HG03457 (cell line): ENCODE results near the gene TMEM100.

ENCODE experiments used
- ATAC-seq: cut with Tn5 transposase; IDR thresholded peaks from one replicate; pipeline ENCODE4 v1.9.1; 2021; ENCODE audit warnings: moderate number of reproducible peaks; ENCODE audit not compliant: unreplicated experiment

The TMEM100 gene

GRCh38 chr17:55745258-55745657 is 22.6 kb upstream of the TMEM100 start:
- ATAC-seq = no peak

DNA sequence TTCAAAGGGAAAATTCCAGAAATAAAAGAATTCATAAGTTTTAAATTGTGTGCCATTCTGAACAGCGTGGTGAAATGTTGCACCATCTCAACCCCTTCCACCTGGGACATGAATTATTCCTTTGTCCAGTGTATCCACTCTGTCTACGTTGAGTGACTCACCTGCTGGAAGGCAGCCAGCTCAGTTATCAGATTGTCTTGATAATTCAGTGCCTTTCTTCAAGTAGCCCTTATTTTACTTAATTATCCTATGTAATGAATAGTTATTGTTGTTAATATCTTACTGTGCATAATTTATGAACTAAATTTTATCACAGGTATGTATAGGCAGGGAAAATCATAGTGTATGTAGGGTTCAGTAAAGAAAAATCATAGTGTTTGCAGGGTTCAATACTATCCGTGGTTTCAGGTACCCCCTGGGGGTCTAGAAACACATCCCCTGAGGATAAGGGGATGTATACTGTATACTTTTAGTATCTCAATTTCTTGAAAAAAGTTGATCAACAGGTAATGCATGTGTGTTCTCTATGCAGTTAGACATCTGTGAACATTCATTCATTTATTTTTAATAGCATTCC is 20.5 kb upstream of the TMEM100 start:
- ATAC-seq = peak; percentile 32

GRCh38 chr17:55742272-55743102 is 19.8 kb upstream of the TMEM100 start:
- ATAC-seq = peak; percentile 89

DNA sequence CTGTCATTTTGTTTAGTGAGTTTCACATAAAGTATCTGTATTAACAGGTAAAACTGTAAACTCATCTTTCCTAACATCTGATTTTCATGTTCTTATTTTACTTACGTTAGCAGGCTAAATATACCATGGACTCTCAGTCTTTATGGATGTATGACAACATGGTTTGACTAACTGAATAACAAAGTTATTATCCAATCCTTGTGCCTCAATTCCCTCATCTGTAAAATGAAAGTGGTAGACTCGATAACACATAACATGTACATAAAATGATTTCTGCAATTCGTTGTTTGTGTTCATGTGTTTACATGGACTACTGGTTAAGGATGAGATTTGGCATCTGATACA is 18.7 kb upstream of the TMEM100 start:
- ATAC-seq = no peak

DNA sequence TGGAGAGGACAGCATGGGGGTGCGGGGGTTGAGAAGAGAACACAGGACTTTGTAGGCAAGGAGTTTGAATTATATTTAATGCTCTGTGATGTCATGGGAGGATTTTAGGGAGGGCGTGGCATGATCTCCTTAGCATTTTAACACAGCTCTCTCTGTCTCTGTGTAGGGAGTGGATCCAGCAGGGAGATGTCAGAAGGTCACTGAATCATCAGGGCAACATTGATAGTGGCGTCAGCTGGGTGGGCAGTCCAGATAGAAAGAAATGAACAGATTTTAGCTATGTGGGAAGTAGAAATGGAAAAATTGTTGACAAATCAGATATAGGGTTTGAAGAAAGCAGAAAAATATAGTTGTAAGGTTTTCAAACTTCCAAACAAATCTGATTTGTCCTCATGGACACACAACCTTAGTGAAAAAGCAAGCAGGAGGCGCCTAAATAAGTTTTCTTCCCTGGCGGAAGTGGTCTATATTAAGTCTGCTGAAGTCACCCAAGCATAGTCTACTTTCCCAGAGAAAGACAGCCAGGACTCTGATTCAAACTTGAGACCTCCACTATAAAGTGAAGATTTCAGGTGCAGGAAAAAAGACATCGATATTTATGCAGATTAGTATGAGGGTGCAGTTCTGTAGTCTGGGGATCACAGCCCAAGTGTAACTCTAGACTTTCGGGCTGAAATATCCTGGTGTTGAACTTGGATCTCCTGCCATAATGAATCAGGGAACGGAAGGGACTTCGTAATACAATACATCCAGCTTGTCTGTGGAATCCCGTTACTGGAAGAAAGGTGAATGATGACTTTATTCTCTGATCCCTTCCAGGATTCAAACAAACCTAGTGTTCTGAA is 18.1 kb upstream of the TMEM100 start:
- no peak for ATAC-seq

GRCh38 chr17:55737976-55738501 is 15.4 kb upstream of the TMEM100 start:
- no peak for ATAC-seq

DNA sequence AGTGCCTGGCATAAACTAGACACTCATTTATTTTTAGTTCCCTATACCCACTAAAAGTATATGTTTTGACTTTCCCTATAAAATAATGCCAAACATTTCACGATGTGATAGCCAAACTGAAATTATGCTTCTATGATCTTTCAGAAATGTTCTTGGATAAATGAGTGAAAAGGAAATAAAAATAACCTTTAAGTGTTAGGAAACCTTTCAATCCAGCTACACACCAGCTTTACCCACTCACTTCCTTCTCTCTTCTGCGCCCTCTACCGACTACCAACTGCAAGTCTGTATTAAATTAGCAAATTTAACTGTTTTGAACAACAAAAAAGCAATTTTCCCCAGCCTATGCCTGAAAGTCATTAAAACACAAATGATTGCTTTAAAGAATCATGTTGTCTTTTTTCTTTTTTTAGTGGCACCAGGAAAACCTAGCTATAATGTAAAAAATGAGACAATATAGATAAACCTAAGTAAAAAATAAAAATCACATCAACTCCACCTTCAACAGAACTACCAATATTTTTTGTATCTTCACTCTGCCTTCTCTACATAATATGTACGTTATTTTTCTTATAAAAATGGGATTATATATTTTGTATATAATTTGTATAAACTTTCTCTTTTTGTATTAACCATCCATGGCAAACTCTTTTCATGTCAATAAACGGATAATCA is 13.2 kb upstream of the TMEM100 start:
- ATAC-seq = no peak

DNA sequence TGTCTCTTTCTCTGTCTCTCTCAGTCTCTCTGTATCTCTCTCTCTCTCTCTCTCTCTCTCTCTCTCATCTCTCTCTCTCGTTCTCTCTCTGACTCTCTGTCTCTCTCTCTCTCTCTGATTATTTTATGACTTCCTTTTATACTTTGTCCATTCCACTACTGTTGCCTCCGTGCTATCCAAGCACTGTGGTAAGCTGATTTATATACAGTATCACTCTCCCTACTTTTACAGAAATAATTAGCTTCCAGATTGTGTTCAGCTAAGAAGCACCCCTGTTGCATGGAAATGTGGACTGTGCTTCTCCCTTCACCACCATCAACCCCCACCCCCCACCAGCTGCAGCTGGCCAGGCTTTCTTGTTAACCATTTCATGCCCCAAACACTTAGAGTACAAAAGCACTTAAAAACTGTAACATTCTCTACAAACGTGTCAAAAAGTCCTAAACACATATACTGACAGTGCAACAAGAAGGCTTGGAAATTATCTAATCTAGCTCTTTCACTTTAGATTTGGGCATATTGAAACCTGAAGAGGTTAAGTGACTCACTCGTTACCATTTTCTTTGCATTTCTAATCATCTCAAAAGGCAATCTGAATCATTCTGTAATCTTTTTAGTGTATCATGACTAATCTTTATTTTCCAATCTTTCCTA is 11.6 kb upstream of the TMEM100 start:
- no peak for ATAC-seq

DNA sequence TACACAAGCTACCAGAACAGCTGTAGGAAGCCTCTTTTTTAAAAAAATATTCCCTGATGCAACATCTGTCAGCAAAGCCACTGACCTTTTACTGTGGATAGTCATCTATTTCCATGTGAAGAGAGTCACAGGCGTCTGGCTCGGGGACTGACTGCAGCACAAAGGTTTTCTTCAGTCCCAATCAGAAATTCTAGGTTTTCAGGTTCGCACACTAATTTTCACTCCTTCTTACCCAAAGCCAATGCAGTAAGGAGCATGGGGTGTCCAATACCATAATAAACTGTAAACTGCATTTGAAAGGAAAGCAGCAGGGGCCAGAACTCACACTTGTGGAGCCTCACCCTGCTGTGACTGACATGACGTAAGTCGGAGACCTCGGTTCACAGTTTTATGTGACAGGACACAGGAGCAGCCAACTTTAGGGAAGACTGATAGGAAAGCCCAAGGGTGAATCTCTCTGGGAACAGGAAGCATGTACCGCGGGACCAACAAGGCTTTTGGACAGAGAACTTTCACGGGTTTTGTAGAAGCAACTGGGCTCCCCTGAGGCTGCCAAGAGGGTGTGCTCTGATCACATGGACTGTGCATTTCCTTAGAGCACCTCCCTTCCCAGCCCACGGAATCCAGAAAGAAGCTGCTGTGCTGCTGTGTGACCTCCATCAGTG is 9.1 kb upstream of the TMEM100 start:
- ATAC-seq = no peak

DNA sequence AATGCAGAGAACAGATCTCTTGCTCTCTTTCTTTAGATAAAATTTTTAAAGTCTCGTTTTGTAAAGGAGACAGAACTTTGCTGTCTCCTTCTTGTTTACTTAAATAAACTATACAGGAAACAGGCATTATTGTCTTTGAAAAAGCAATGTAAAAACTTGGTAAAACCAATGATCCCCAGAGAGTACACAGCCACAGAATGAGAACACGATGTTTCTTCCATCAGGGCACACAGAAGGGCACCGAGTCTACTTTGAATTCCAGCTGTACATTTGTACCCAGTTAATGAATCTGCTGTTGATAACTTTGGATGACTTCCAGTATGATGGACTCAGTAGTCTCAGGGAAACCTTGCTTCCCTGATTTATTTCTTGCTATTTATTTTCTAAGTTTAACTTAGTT is 8.1 kb upstream of the TMEM100 start:
- no peak for ATAC-seq

DNA sequence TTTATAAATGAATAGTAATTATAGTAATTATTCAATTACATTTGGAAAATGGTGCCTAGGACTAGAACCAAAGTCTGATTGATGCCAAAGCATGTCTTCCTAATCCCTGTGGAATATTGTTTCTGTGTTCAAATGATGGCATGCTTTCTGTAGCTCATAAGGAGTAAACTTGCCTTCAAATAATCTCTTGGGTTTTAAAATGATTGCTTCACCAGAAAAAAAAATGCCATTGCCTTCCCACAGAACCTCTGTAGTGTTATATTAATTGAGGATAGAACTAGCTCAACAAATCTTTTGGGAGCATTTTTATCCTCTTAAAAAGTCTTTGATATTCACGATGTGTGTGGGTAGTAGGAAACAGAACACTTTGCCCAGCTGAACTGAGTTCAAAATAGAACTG is 7.7 kb upstream of the TMEM100 start:
- no peak for ATAC-seq

DNA sequence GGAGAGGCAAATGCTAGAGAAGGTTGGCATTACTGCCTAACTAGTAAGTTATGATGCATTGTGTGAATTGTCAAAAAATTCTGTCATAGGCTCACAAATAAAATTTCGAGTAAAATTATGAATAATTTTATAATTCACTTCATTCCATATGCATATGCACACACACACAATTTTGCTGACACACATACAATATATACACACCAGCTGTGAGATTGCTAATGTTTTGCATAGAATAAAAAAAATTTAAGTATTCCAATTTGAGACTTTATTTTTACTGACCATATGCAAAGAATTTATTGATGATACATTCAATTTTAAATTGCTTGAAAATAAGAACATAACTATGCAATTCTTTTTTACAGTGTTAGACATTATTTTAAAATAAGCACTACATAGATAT is 6.8 kb upstream of the TMEM100 start:
- ATAC-seq = no peak

DNA sequence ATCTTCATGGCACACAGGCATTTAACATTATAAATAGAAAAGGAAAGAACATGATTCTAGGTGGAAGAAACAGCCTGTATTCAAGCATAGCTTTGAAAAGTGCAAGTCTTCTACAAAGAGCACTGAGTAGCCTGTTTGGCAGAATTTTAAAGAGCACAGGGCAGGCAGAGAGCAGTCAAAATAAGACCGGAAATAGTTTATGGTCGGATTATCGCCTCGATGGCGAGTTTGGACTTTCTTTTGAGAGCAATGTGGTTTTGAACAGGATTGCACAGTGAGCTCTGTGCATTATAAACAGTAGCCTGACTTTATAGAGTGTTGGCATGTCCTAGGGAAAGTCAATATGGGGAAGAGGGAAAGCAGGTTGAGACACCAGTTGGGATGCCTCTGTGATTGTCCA is 6.2 kb upstream of the TMEM100 start:
- no peak for ATAC-seq

GRCh38 chr17:55728361-55728760 is 5.7 kb upstream of the TMEM100 start:
- ATAC-seq = no peak

DNA sequence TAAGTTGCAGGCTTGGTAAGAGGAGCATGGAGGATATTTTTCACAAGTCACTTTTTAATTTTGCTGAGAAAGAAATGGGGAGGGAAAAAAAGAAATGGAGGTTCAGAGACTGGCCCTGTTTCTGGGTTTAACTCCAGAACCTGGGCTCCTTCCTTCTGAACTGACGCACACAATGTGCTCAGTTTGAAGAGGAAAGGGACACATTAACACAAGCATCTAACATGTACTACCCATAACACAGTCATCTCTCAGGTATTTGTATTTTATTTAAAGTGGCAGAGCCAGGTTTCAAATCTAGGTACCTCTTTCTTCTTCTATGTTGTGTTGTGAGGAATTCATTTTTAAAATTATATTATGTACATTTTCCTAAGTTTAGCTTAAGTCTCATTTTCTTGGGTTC is 5.3 kb upstream of the TMEM100 start:
- ATAC-seq = no peak

- no peak for ATAC-seq
Observed at GRCh38 chr17:55727275-55727674, 4.6 kb upstream of the TMEM100 start.

GRCh38 chr17:55726440-55726839 is 3.8 kb upstream of the TMEM100 start:
- ATAC-seq = no peak

DNA sequence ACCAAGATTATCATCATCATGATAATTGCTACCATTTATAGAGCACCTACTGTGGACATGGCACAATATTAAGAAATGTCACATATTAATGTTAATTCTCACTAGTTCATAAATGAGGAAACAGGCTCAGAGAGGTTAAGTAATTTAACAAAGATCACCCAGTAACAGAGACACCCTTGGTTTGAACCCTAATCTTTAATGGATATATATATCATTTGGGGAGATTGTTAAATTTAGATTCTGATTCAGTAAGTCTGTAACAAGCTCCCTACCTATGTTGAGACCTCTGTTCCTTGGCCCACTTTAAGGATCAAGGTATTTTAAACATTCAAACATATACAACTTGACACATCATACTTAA is 804 bp upstream of the TMEM100 start:
- no peak for ATAC-seq

DNA sequence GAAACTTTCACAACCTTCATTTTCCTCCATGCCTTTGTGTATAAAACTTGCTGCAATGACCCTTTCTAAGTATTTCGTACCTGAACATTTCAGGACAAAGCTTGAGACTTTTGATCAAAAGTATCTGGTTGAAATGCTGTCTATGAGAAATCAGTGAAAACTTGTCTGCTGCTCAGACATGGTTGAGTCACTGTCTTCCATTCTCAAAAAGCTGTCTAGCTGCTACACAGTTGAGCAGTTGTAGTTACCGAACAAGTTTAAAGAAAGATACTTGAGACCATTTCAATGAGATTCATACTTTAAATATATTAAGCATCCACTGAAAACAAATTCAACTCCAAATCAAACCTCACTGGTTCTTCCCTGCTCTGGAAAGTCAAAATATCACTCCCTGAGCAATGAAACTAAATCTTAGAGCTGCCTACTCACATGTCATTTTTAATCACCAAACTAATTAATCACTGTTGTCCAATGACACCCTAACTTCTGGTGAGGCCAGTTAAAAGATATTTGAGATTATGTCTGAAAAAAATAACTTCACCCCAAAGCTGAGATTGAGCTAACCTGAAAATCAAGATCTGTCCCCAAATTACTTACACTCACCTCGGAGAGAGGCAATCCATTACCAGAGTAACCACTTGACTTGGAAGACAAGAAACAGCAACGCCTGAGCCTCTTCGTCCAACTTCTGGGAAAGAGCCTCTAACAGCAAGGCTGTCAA is 488 bp downstream of the TMEM100 start:
- no peak for ATAC-seq
